K562 (cell line): ENCODE measurements around the gene NPPC. TPM values are rescaled to one million over a fixed set of nuclear protein-coding genes. Genes with fewer than 3 reads are reported as not detected.
A peak's percentile ranks its signal among the peaks of the same experiment; 100 is the strongest.

ENCODE experiments used
- ATAC-seq: fragments of 200-7000 bp; cut with Tn5 transposase; 3 replicates; pipeline ENCODE4 v1.9.1; 2020; ENCODE audit warnings: moderate library complexity
- BruUV-seq: library from RNA; stranded (reverse); fragments of 400-500 nt; replicated peaks from 2 replicates; lab custom pipeline; 2021; lab: Mats Ljungman, UMichigan
- CTCF ChIA-PET: fragments of 300-600 bp; formaldehyde crosslinking; extraction: SDS; loops from one replicate; lab custom pipeline; 2021; ENCODE audit warnings: low intra/inter-chr PET ratio; lab: Yijun Ruan, JAX
- POLR2A ChIA-PET: fragments of 300-600, 350-650 bp; sonication (Branson Sonifier 250); formaldehyde crosslinking; extraction: SDS; loops from one replicate; lab custom pipeline; 2021; ENCODE audit warnings: antibody characterized with exemption, inconsistent platforms; lab: Yijun Ruan, JAX
- DNase-seq, 4 experiments: peaks; one replicate each; pipeline versions ENCODE4 v3.0.0 to v3.0.0-alpha.2; 2011 to 2018; ENCODE audit warnings: low spot score in 3 of 4, mixed read lengths in 3 of 4; ENCODE audit errors: extremely low read depth in 1 of 4
- FAIRE-seq: peaks from 2 replicates; lab custom pipeline; 2011; peaks lifted over from hg19 to GRCh38; lab: Jason Lieb, UNC
- H2AFZ ChIP-seq: 2 replicates; pipeline ENCODE4 v1.6.0; 2011; ENCODE audit warnings: low read depth, low read length, control low read depth, inconsistent platforms
- H3K27ac ChIP-seq: fragments of 200-600 bp; 3 replicates; pipeline ENCODE4 v1.8.0; 2011; ENCODE audit warnings: low read depth, mild to moderate bottlenecking, control low read depth, inconsistent platforms, low read length, moderate library complexity, mixed read lengths; ENCODE audit errors: extremely low read depth
- H3K27me3 ChIP-seq, 2 experiments: fragments of 300-600 bp in 1 of 2; 2 replicates in 1 of 2; 3 replicates in 1 of 2; pipeline versions ENCODE4 v1.6.0 to v1.8.0; 2011; ENCODE audit warnings: inconsistent platforms in 2 of 2, low read length in 2 of 2, mild to moderate bottlenecking in 1 of 2, mixed read lengths in 1 of 2, moderate library complexity in 1 of 2; ENCODE audit not compliant: control insufficient read depth in 2 of 2, insufficient read depth in 2 of 2
- H3K36me3 ChIP-seq: fragments of 300-600 bp; 3 replicates; pipeline ENCODE4 v1.8.0; 2011; ENCODE audit warnings: mild to moderate bottlenecking, low read length, inconsistent platforms; ENCODE audit not compliant: control insufficient read depth, insufficient read depth
- H3K4me1 ChIP-seq, 2 experiments: fragments of 200-600 bp in 1 of 2; replicated peaks in 1 of 2; 2 replicates in 1 of 2; 3 replicates in 1 of 2; pipeline versions ENCODE4 v1.5.1 to v1.8.0; 2011; ENCODE audit warnings: inconsistent platforms in 2 of 2, low read length in 2 of 2, mild to moderate bottlenecking in 1 of 2, mixed read lengths in 1 of 2, moderate library complexity in 1 of 2; ENCODE audit not compliant: control insufficient read depth in 2 of 2, insufficient read depth in 2 of 2
- H3K4me2 ChIP-seq: 2 replicates; pipeline ENCODE4 v1.6.1; 2011; ENCODE audit warnings: low read length, control low read depth, inconsistent platforms, mixed read lengths; ENCODE audit not compliant: insufficient read depth
- H3K4me3 ChIP-seq: fragments of 200-600 bp; sonication (generic), shearing (Covaris generic); 2 replicates; pipeline ENCODE4 v1.5.1; 2016; ENCODE audit warnings: control low read depth, inconsistent platforms
- H3K79me2 ChIP-seq: fragments of 200-600 bp; 3 replicates; pipeline ENCODE4 v1.8.0; 2011; ENCODE audit warnings: low read length, inconsistent platforms; ENCODE audit not compliant: control insufficient read depth, insufficient read depth
- H3K9ac ChIP-seq, 2 experiments: 2 replicates each; pipeline versions ENCODE4 v1.6.0 to v1.6.1; 2011; ENCODE audit warnings: low read depth in 2 of 2, low read length in 2 of 2, control low read depth in 1 of 2, inconsistent platforms in 1 of 2, mild to moderate bottlenecking in 1 of 2, mixed read lengths in 1 of 2; ENCODE audit not compliant: insufficient read depth in 1 of 2
- H3K9me1 ChIP-seq: one replicate; pipeline ENCODE4 v1.6.0; 2011; ENCODE audit warnings: inconsistent platforms, mild to moderate bottlenecking, low read length, moderate library complexity; ENCODE audit not compliant: control insufficient read depth, insufficient read depth
- H3K9me3 ChIP-seq: replicated peaks from 2 replicates; pipeline ENCODE4 v1.5.1; 2011; ENCODE audit warnings: low read depth, low read length, inconsistent platforms; ENCODE audit not compliant: control insufficient read depth, insufficient read depth
- H4K20me1 ChIP-seq: replicated peaks from 2 replicates; pipeline ENCODE4 v1.6.1; 2011; ENCODE audit warnings: low read length, inconsistent platforms, mixed read lengths; ENCODE audit not compliant: control insufficient read depth, insufficient read depth
- CTCFL ChIP-seq: IDR thresholded peaks from 2 replicates; pipeline ENCODE4 v1.6.1; 2011; ENCODE audit warnings: borderline replicate concordance, low read depth, mild to moderate bottlenecking, moderate library complexity, low read length; ENCODE audit not compliant: insufficient read depth, poor library complexity, severe bottlenecking
- DEAF1 ChIP-seq: fragments of 450-650 bp; formaldehyde crosslinking; IDR thresholded peaks from 2 replicates; pipeline ENCODE4 v1.4.0; 2020; ENCODE audit warnings: mild to moderate bottlenecking, moderate library complexity
- E2F6 ChIP-seq, 2 experiments: IDR thresholded peaks; 2 replicates each; pipeline ENCODE4 v1.6.1; 2011; ENCODE audit warnings: borderline replicate concordance in 1 of 2, control low read depth in 1 of 2, low read depth in 1 of 2, low read length in 1 of 2, mild to moderate bottlenecking in 1 of 2, mixed read lengths in 1 of 2, moderate library complexity in 1 of 2; ENCODE audit not compliant: insufficient read depth in 1 of 2, insufficient read length in 1 of 2, poor library complexity in 1 of 2, severe bottlenecking in 1 of 2; ENCODE audit errors: extremely low read depth in 1 of 2
- EGR1 ChIP-seq: fragments of 450-650 bp; conservative IDR thresholded peaks from 2 replicates; pipeline ENCODE4 v1.6.1; 2017; ENCODE audit warnings: mild to moderate bottlenecking
- FIP1L1 ChIP-seq: fragments of 200-400 bp; formaldehyde crosslinking; IDR thresholded peaks from 2 replicates; pipeline ENCODE4 v1.6.1; 2018; ENCODE audit warnings: mild to moderate bottlenecking, low read depth, low read length; ENCODE audit not compliant: poor library complexity, severe bottlenecking
- HDAC2 ChIP-seq: fragments of 450-650 bp; IDR thresholded peaks from 2 replicates; pipeline ENCODE4 v1.6.1; 2016; ENCODE audit warnings: mild to moderate bottlenecking
- L3MBTL2 ChIP-seq: fragments of 450-650 bp; IDR thresholded peaks from 2 replicates; pipeline ENCODE4 v1.6.1; 2016; ENCODE audit warnings: mild to moderate bottlenecking, moderate library complexity
- STAG1 ChIP-seq: sonication (generic); formaldehyde crosslinking; IDR thresholded peaks from 2 replicates; pipeline ENCODE4 v1.5.0; 2020; ENCODE audit warnings: missing genetic modification reagents, borderline replicate concordance
- TAL1 ChIP-seq: fragments of 450-650 bp; IDR thresholded peaks from 2 replicates; pipeline ENCODE4 v1.6.1; 2016; ENCODE audit warnings: mild to moderate bottlenecking
- ZBED1 ChIP-seq: IDR thresholded peaks from 2 replicates; pipeline ENCODE4 v1.6.1; 2014
- ZFX ChIP-seq: sonication (generic); formaldehyde crosslinking; IDR thresholded peaks from 2 replicates; pipeline ENCODE4 v1.8.0; 2022; ENCODE audit warnings: mild to moderate bottlenecking, missing genetic modification reagents, moderate library complexity
- ZNF197 ChIP-seq: fragments of 200-800 bp; sonication (Bioruptor generic); IDR thresholded peaks from 2 replicates; pipeline ENCODE4 v1.6.1; 2016; ENCODE audit warnings: low read depth, missing genetic modification characterization, missing compliant biosample characterization
- WGBS: fragments of 100-300 bp; shearing (Covaris generic); methylation state at CpG from one replicate; pipeline ENCODE4 v1.1.6; 2016; ENCODE audit warnings: low coverage, mixed read lengths; ENCODE audit not compliant: insufficient coverage; ENCODE audit errors: missing lambda C conversion rate; 5-methylcytosine and 5-hydroxymethylcytosine counted together
- in situ Hi-C: fragments of 300-500 bp; cut with MboI; formaldehyde crosslinking; loops from 4 replicates; pipeline ENCODE4 v1.15.0; 2018; ENCODE audit warnings: inconsistent platforms, mixed read lengths
- intact Hi-C: fragments of 100-400 bp; cut with micrococcal nuclease; formaldehyde crosslinking; loops from 2 replicates; pipeline ENCODE4 v1.14.2; 2022
- polyA plus RNA-seq, 8 experiments: library from polyadenylated mRNA; depleted of rRNA in 4 of 8; stranded (reverse) in 5 of 8; unstranded in 3 of 8; fragments of >200 nt; fragmentation: Nextera tagmentation in 2 of 8; fragmentation: Illumina TruSeq in 1 of 8; extraction: Ambion mirVana in 2 of 8; extraction: Trizol in 1 of 8; gene quantifications; 2 replicates each; pipeline versions ENCODE4 v1.2.1 to v1.2.3, GENCODE V29; 2011 to 2014; ENCODE audit warnings: inconsistent platforms in 1 of 8, missing spikeins in 1 of 8
- total RNA-seq, 7 experiments: library from RNA; depleted of rRNA in 6 of 7; stranded (reverse); fragments of >200 nt in 6 of 7; fragmentation: Illumina TruSeq in 2 of 7; extraction: Trizol in 2 of 7; gene quantifications; 2 replicates each; pipeline versions ENCODE4 v1.2.1 to v1.2.3, GENCODE V29; 2011 to 2021; ENCODE audit warnings: low replicate concordance in 1 of 7

The NPPC gene
- total and polyA plus RNA-seq, 9 of the 15 experiments (the other 6 are each of a cell fraction or from before 2014, with no cell fraction given), result not detected

DNA sequence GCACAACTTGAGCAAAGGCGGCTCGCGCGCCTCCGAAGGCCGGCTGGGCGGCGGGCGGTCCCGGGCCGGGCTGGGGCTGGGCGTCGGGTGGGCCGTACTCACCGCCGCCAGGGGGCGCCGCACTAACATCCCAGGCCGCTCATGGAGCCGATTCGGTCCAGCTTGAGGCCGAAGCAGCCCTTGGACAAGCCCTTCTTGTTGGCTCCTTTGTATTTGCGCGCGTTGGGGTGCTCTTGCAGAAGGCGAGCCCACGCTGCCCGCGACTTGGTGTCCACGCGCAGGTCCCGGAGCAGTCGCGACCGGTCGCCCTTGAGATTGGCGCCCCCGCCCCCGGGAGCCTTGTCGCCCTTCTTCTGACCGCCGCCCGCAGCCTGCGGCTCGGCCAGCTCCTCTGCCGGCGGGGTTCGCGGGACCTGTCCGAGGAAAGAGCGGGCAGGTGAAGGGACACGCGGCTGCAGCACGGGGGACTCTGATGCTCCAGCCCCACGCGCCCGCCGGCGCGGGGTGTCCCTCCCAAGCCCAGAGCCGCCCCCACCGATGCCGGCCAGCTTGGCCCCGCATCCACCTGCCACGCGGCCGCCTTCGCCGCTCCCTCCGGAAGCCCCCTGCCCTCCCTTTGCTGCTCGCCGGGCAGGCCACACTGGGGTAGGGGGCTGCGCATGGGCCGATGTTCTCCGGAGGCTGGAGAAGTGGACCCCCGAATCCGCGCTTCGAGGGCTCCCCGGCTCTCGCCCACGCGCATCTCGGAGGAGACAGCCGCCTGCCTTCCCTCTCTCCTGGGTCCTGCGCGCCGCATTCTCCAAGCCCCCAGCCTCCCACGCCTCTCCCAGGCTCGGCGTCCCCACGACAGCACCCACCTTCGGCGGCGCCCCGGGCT lies 655 bp downstream of the NPPC start:
- peak; percentile 94 for ATAC-seq
- H4K20me1 ChIP-seq, result peaks cover under 1% of the 10 kb centered on the region
- intact Hi-C loops, result loop anchor here (1.0 to 5.0 kb wide), 3 partner anchors 19 to 402 kb away; no protein-coding TSS in a partner anchor
- no TSS peak for BruUV-seq
- 0% methylated on average over 13 of the region's 96 CpGs for WGBS
- H3K9ac ChIP-seq, result no peak overlapping the region
- no peaks in the 10 kb centered on the region for H3K9me1 ChIP-seq
- FAIRE-seq, result no peak
- in situ Hi-C loops, result no loop called here
- H2AFZ ChIP-seq, result peak overlapping the region; percentile 79; the same call in 1 of the 2 replicates
- H3K27me3 ChIP-seq, result peaks cover 30 to 58% of the 10 kb centered on the region in 2 experiments
- H3K4me3 ChIP-seq, result peak overlapping the region; percentile 34
- no peaks in the 10 kb centered on the region for H3K9me3 ChIP-seq
- ChIA-PET POLR2A (interaction anchor here (0.6 to 0.9 kb wide), 2 partner anchors 517 to 616 kb away, joined by 3 to 4 read pairs; no protein-coding TSS in a partner anchor), CTCF (interaction anchor here (0.7 to 2.8 kb wide), 5 partner anchors 214 to 399 kb away, joined by 3 to 30 read pairs (median 3); no protein-coding TSS in a partner anchor)
- H3K4me1 ChIP-seq, result peaks cover 0 to 30% of the 10 kb centered on the region in 2 experiments; a peak in 3 of 5 replicates
- no peaks in the 10 kb centered on the region for H3K79me2 ChIP-seq
- DNase-seq, result peak; percentile 77 to 84 (median 82)
- H3K27ac ChIP-seq, result no peak overlapping the region
- H3K4me2 ChIP-seq, result peak overlapping the region; percentile 69
- no peaks in the 10 kb centered on the region for H3K36me3 ChIP-seq
- TF ChIP-seq ZBED1, result 0 out of 2 replicates have a peak, but pooled peaks have one; percentile 66
- peak; percentile 64; the same call in 1 of the 2 replicates for TF ChIP-seq STAG1
- peak; percentile 23; the same call in 1 of the 2 replicates for TF ChIP-seq L3MBTL2
- peak; percentile 39 for TF ChIP-seq FIP1L1
- TF ChIP-seq HDAC2, result no peak
- TF ChIP-seq ZFX, result peak; percentile 18; the same call in 1 of the 2 replicates
- TF ChIP-seq E2F6 (IDR thresholded peaks at IDR 0.05; ENCODE audit: borderline replicate concordance in 1 of 2, extremely low read depth in 1 of 2, insufficient read depth in 1 of 2, insufficient read length in 1 of 2, low read depth in 1 of 2, low read length in 1 of 2, poor library complexity in 1 of 2, severe bottlenecking in 1 of 2), result peak in 1 of 2 experiments; percentile 16
- TF ChIP-seq CTCFL, result peak; percentile 59
- TF ChIP-seq TAL1, result no peak
- TF ChIP-seq DEAF1 (CRISPR knock-in tag), result peak; percentile 44
- TF ChIP-seq EGR1, result no peak
- TF ChIP-seq ZNF197, result no peak
